ENCODE measurements around the gene ASPG. TPM values are rescaled to one million over a fixed set of nuclear protein-coding genes. Genes with fewer than 3 reads are reported as not detected.

ASPG gene
- 44.1 TPM for total RNA-seq
- long read RNA-seq, full-length matches to known transcripts, result 55 of 121 reads
- long read RNA-seq, partial matches to known transcripts, result 9 of 121 reads
- long read RNA-seq, other reads (novel, unspliced or antisense), result 57 of 121 reads

DNA sequence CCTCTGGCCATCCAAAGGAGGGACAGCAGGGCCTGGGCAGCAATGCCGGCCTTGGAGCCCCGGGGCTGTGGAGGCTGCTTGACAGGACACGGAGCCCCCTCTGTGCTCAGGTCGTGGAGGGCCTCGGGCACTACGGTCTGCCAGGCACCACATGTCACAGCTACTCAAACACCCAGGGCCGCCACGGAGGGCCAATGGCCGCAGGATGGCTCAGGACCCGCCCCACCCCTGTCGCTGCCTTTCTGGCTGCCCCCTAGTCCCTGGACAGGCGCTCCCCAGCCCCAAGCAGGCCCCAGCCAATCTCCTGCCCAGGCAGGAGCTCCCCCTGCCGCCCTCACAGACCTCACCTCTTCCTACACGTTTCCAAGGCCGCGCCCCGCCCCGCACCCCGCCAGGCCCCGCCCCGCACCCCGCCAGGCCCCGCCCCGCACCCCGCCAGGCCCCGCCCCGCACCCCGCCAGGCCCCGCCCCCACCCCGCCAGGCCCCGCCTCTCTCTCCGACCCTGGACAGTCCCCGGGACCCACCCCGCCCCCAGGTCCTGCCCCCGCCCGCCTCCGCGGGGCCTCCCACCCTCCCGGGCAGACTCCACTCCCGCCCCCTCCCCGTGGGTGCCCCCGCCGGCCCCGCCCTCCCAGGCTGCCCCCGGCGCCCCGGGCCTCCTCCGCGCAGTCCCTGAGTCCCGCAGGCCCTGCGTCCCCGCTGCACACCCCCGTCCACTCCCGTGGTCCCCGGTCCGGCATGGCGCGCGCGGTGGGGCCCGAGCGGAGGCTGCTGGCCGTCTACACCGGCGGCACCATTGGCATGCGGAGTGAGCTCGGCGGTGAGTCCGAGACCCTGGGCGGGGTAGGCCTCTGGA lies at the start of gene ASPG:
TSS of gene ASPG (plus strand) at position 669 of the 857 bp plus-strand sequence. CDS start at position 740, 71 bp downstream.
- intact Hi-C loops (cut with DNase I), result no loop called here
- ATAC-seq (ENCODE audit: poor library complexity) (peak; percentile 55), DNase-seq (peak; percentile 66)

DNA sequence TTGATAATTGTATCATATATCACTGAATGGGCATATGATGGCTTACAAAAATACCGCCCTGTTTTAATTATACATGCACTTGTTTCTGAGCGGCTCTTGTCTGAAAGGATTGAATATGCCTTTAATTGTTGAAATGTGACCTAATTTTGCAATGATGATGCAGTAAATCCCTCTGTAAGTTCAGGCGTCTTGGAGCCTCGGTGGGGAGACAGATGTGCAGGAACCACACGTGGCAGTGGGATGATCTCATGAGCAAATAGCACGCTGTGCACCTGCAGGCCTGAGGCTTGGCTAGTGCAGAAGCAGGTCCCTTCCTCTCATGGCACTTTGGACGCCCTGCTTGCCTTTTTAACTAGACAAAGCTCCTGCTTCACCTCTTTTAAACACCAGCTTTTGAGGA lies 49.3 kb upstream of the ASPG start:
- intact Hi-C loops (cut with DNase I), result no loop called here
- no peak for DNase-seq
- no peak for ATAC-seq (ENCODE audit: poor library complexity)

DNA sequence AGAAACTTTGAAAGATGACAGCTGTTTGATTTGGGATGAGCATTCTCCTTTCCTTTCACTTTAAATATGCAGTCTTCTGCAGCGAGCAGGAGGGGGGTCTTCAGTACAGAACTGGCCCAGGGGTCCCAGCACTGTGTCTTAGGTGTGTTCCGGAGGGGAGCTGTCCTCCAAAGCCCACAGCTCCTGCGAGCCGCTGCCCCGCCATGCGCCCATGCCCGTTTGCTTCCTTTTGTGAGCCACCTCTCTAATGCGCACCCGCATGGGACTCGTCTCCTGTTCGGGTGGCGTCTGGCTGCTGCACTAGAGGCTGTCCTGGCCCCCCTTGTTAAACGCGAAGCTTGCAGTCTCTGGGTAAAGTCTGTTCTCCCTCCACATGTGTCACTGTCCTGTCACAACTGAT lies 48.4 kb upstream of the ASPG start:
- intact Hi-C loops (cut with DNase I), result no loop called here
- DNase-seq (no peak), ATAC-seq (ENCODE audit: poor library complexity) (no peak)

DNA sequence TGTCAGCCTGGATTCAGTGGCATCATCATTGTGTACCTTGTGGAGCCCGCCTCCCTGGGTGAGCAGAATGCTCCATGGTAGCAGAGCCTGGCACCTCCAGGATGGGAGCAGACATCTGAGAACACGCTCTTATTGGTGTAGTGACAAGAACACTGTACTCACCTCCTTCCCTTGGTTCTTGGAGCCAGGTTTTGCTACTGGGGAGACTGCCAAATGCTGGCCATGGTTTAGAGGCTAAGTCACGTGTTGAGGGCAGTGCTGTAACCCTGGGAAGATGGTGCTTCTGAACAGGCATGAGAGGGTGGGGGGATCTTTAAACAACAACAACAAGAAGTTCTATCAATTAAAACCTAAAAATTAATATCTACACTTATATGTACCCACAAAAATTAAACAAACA lies 47.6 kb upstream of the ASPG start:
- intact Hi-C loops (cut with DNase I), result no loop called here
- peak; percentile 90 for ATAC-seq (ENCODE audit: poor library complexity)
- peak; percentile 53 for DNase-seq

DNA sequence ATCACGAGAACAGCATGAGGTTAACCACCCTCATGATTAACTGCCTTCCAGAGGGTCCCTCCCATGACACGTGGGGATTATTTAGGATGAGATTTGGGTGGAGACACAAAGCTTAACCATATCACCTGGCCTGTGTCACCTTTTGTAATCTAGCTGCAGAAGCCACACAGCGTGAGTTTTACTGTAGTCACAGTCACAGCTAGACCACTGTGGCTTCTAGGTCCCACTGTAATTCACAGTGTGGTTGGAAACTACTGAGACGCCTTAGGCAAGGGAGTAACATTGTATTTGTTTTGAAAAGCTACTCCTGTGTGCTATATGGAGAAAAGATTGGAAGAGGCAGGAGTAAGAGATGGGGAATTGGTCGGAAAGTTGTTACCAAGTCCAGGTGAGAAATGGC lies 46.3 kb upstream of the ASPG start:
- ATAC-seq (ENCODE audit: poor library complexity) (no peak), DNase-seq (no peak)
- intact Hi-C loops (cut with DNase I), result no loop called here

DNA sequence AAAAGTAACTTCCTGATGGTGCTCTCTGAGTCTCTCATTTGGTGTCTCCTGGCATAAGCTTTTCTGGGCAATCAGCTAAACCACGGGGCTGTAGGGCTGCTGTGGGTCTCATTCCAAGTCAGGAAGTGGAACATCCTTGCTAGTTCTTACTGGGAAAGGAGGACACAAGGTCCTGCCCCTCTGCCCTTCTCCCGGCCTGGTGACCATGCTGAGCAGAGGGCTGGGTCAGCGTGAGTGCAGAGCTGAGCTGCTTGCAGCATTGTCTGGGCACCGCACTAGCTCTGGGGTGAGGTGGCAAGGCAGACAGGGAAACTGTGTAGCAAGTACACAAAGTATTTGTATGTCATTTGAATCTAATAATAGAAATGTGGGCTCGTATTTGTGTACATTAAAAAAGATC lies 45.0 kb upstream of the ASPG start:
- ATAC-seq (ENCODE audit: poor library complexity) (no peak), DNase-seq (no peak)
- intact Hi-C loops (cut with DNase I), result no loop called here

DNA sequence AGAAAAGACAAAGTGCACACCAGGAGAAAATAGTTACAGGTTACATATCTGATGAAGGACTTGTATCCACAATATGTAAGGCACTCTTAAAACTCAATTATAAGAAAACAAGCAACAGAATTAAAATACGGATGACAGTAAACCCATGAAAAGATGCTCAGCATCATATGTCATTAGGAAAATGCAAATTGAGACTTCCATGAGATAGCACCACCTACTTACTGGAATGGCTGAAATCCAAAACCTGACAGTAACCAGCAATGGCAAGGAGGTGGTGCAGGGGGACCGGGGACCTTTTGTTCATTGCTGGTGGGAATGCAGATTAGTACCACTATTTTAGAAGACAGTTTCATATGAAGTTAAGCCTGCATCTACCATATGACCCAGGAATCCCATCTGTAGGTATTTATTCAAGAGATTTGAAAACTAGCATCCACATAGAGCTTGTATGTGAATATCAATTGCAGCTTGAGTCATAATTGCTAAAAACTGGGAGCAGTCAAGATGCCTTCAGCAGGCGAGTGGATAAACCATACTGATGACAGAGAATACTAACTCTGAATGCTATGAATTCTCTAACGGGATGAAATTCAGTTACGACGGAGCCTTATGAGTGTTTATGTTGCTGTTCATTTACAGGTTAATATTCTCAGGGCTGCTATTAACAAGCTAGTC lies 43.9 kb upstream of the ASPG start:
- ATAC-seq (ENCODE audit: poor library complexity), result no peak
- DNase-seq, result no peak
- intact Hi-C loops (cut with DNase I), result no loop called here

DNA sequence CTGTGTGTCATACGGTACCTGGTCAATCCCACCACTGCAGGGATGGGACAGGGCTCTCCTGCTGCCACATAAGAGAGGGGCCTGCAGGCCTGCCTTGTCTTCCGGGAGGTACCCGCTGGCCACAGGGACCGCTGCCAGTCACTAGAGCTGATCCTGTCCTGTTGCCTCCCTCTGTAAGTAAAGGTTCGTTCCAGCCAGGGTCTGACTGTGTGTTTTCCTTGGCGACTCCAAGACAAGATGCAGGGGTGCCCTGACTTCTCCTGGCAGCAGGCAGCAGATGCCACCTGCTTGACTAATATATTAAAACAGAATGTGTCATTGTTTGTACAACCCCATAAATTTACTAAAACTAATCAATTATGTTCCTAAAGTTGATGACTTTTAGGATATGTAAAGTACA lies 41.5 kb upstream of the ASPG start:
- no peak for ATAC-seq (ENCODE audit: poor library complexity)

DNA sequence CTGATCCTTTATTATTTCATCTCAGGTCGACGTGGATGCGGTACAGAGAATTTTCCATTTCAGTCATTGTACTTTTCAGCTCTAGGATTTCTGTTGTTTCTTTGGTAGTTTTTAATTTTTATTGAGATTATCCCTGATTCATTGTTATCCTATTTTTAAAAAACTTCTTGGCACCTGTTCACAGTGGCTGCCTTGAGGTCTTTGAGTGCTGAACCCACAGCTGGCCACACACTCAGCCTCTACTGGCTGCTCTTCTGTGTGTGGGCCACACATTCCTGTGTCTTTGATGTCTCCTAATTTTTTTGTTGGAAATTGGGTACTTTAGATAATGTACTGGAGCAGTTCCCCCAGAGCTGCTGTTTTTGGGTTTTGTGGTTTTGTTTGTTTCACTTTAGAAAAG lies 37.7 kb upstream of the ASPG start:
- ATAC-seq (ENCODE audit: poor library complexity), result no peak
- intact Hi-C loops (cut with DNase I), result no loop called here

More for the DNA sequence above, 41.5 kb upstream of the ASPG start:
- intact Hi-C loops (cut with DNase I), result no loop called here
- DNase-seq, result no peak

DNA sequence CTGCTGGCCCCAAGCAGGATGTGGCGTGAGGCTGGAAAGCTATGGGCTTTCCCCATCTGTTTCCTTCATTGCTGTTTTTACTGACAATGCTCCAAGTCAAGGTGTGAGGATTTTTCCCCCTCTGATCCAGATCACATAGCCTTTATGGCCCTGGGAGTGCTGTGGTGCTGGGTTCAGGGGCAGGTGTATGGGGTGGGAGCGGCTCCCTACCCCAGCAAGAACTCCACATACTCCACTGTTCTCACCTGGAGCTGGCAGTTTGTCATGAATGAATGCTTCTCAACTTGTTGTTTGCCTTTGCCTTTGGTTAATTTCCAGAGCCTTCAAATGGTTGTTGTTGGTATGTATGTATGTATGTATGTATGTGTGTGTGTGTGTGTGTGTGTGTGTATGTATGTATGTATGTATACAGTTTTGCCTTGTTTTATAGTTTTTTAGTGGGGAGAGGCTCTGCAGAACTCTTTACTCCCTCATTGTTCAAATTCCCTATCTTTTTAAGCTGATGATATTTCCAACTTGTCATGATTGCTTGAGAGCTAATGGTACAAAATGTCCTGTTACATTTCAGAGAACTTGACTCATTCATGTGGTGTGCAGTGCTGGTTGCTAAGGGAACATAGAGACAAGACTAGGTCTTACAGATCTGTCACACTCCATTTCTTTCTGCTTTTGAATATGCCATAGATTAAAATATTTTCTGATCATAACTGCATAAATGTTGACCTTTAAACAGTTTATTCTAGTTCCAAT lies 36.6 kb upstream of the ASPG start:
- intact Hi-C loops (cut with DNase I), result no loop called here
- ATAC-seq (ENCODE audit: poor library complexity) (peak; percentile 88), DNase-seq (no peak)

More for the DNA sequence above, 37.7 kb upstream of the ASPG start:
- no peak for DNase-seq

DNA sequence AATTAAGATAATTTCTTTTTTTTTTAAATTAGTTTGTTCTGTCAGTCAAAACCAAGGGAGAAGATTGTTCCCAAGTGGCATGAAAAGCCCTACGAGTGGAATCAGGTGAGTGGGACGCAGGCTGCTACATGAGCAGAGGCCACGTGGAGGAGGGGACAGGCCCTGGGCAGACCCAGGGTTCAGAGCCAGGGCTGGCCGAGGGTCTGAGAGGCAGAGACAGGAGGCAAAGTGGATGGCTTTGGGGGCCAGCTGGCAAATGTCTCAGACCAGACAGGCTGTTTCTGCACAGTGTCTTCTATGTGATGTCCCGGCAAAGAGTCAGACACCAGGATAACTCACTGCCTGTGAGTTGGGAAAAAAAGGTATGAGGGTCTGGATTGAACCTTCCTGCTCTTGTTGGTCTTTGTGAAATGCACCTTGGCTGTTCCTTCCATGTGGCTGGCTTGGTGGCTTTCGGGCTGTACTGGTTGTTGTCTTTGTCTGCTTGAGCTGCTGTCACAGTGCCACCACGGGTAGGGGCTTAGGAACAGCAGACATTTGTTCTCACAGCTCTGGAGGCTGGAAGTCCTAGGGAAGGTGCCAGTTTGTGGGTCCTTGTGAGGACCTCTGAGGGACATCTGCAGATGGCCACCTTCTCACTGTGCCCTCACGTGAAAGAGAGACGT lies 35.8 kb upstream of the ASPG start:
- DNase-seq (no peak), ATAC-seq (ENCODE audit: poor library complexity) (peak; percentile 51)
- intact Hi-C loops (cut with DNase I), result no loop called here

DNA sequence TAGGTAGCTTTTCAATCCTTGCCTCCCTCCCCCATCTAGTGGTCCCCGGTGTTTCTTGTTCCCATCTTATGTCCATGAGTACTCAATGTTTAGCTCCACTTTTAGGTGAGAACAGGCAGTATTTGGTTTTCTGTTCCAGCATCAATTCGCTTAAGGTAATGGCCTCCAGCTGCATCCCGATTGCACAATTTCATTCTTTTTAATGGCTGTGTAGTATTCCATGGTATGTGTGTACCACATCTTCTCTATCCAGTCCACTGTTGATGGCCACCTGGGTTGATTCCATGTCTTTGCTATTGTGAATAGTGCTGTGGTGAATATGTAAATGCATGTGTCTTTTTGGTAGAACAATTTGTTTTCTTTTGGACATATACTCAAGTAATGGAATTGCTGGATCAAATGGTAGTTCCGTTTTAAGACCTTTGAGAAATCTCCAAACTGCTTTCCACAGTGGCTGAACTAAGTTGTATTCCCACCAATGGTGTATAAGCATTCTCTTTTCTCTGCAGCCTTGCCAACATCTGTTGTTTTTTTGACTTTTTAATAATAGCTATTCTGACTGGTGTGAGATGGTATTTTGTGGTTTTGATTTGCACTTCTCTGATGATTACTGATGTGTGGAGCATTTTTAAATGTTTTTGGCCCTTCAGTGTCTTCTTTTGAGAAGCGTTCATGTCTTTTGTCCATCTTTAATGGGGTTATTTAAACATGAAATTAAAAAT lies 34.2 kb upstream of the ASPG start:
- intact Hi-C loops (cut with DNase I), result no loop called here
- DNase-seq, result no peak
- no peak for ATAC-seq (ENCODE audit: poor library complexity)

DNA sequence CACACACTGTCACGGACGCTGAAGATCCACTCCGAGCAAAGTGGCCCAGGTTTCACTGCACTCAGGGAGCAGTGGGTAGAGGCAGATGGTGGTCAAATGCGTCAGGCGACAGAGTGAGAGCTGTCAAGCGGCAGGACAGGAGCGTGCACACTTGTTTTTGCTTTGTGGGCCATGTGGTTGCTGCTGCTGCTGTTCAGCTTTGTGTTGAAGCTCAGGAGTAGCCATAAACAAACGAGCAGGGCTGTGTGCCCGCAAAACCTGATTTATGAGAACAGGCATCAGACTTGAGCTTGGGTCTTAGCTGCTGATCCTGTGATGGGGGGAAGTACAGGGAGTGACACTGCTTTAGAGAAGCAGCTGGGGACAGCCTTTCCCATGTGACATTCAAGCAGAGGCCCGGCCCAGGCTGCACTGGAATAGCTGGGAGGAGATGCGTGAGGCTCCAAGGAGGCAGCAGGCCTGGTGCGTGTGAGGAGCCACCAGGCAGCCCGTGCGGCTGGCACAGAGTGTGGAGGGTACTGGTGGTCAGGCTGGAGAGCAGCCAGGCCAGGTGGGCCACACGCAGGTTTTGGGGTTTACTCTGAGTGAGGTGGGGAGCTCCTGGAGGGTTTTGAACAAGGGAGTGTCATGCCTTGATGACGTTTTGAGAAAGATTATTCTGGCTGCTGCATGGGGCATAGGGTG lies 31.1 kb upstream of the ASPG start:
- DNase-seq, result no peak
- no peak for ATAC-seq (ENCODE audit: poor library complexity)
- intact Hi-C loops (cut with DNase I), result no loop called here

DNA sequence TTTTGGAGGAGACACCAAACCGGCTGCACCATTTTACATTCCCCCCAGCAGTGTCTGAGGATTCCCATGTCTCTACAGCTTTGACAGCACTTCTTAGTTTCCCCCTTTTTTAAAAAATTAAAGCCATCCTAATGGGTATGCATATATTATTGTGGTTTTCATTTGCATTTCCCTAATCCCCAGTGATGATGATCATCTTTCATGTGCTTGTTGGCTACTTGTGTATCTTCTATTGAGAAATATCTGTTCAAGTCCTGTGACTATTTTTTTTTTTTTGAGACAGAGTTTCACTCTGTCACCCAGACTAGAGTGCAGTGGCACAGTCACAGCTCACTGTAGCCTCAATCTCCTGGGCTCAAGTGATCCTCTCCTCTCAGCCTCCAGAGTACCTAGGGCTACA lies 23.2 kb upstream of the ASPG start:
- no peak for ATAC-seq (ENCODE audit: poor library complexity)

DNA sequence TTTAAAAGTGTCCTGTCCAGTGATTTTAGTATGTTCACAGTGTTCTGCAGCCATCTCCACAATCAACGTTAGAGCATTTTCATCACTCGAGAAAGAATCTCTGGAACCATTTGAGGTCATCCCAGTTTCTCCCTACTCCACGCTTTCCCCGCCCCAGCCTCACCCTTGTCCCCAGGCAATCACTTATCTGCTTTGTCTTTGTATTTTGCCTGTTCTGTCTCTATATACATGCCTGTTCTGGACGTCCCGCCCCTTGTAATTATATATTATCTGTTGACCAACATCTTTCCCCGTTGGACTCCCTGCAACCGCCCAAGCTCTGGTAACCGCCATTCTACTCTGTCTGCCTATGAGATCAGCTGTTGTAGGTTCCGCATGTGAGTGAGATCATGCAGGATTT lies 21.5 kb upstream of the ASPG start:
- intact Hi-C loops (cut with DNase I), result no loop called here
- no peak for DNase-seq
- ATAC-seq (ENCODE audit: poor library complexity), result no peak

More for the DNA sequence above, 23.2 kb upstream of the ASPG start:
- intact Hi-C loops (cut with DNase I), result no loop called here
- DNase-seq, result no peak

DNA sequence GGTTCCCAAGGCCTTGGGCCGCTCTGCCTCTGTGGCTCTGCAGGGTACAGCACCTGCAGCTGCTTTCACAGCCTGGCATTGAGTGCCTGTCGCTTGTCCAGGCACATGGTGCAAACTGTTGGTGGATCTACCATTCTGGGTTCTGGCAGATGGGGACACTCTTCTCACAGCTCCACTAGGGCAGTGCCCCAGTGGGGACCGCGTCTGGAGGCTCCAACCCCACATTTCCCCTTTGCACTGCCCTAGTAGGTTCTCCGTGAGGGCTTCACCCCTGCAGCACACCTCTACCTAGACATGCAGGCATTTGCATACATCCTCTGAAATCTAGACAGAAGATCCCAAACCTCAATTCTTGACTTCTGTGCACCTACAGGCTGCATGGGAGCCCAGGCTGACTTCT lies 19.2 kb upstream of the ASPG start:
- DNase-seq, result no peak
- intact Hi-C loops (cut with DNase I), result no loop called here
- ATAC-seq (ENCODE audit: poor library complexity), result no peak

DNA sequence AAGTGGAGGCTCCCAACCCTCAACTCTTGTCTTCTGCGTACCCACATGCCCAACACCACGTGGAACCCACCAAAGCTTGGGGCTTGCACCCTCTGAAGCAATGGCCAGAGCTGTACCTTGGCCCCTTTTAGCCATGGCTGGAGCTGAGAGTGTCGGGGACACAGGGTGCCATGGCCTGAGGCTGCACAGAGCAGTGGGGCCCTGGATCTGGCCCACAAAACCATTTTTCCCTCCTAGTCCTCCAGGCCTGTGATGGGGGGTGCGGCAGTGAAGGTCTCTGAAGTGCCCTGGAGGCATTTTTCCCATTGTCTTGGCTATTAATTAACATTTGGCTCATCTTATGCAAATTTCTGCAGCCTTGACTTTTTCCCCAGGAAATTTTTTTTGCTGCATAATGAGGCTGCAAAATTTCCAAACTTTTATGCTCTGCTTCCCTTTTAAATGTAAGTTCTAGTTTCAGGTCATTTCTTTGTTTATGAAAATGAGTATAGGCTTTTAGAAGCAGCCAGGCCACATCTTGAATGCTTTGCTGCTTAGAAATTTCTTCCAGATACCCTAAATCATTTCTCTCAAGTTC lies 18.7 kb upstream of the ASPG start:
- DNase-seq (no peak), ATAC-seq (ENCODE audit: poor library complexity) (no peak)
- intact Hi-C loops (cut with DNase I), result no loop called here

All from Right ventricle myocardium superior (tissue), 1 donor.